ENCODE results near the gene PREP. TPM values are rescaled to one million over a fixed set of nuclear protein-coding genes. Genes with fewer than 3 reads are reported as not detected.

PREP gene
- total and polyA plus RNA-seq, 2 experiments from 2014 or later = 28.7 to 67.6 TPM

DNA sequence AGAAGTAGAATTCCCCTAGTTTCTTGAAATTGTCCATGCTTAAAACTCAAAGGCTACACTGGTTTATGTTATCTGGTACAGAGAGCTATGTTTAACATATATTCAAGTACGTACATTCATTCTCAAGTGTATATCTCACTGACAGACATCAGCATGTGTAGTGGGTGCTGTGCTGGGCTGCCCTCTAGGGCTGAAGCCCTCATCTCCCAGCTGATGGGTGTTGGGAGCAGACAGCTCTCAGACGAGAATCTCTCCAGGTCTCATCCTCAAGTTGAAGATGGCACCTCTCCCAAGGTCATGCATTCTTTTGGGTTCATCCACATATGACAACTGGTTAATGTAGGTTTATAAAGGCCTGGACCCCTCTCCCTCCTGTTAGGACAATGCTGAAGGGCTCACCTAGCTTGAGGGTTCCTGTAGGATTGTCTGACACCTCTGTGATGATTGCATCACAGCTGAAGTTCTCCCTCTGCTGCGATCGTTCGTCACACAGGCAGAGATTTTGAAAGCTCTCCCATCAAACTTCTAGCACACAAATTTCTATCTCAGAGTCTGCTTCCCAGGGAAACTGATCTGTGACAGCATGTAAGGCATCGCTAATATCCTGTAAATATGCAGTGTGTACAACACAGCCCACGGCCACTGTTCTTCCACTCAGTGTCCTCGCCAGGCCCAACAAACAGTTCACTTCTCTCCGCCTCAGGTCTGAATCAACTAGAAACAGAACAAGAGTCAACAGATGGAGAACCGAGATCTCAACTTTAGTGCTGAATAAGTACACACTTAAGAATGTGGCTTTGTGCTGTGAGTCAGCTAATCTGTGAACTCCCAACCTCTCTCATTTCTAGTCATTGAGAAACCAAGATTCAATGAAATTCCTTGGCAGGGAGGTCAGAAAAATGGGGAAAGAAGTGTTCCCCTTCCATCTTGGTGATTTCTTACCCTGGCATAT, 43.2 kb downstream of the PREP start:
- Histone ChIP-seq H3K4me3 (no peak overlapping the region), H3K9me3 (ENCODE audit: low read depth) (no peaks in the 10 kb centered on the region), H3K27me3 (no peaks in the 10 kb centered on the region), H3K4me1 (ENCODE audit: low read depth) (peaks cover 35% of the 10 kb centered on the region), H3K36me3 (no peaks in the 10 kb centered on the region), H3K27ac (peak overlapping the region; percentile 12)
- TF ChIP-seq, protein P1, sequence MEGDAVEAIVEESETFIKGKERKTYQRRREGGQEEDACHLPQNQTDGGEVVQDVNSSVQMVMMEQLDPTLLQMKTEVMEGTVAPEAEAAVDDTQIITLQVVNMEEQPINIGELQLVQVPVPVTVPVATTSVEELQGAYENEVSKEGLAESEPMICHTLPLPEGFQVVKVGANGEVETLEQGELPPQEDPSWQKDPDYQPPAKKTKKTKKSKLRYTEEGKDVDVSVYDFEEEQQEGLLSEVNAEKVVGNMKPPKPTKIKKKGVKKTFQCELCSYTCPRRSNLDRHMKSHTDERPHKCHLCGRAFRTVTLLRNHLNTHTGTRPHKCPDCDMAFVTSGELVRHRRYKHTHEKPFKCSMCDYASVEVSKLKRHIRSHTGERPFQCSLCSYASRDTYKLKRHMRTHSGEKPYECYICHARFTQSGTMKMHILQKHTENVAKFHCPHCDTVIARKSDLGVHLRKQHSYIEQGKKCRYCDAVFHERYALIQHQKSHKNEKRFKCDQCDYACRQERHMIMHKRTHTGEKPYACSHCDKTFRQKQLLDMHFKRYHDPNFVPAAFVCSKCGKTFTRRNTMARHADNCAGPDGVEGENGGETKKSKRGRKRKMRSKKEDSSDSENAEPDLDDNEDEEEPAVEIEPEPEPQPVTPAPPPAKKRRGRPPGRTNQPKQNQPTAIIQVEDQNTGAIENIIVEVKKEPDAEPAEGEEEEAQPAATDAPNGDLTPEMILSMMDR (IDR thresholded peaks at IDR 0.05; ENCODE audit: low read depth, low read length) = no peak
- peak; percentile 43 to 93 for DNase-seq (ENCODE audit: low read depth in 1 of 2, low spot score in 1 of 2)

- no peak overlapping the region for H3K27ac ChIP-seq
- TF ChIP-seq, protein P1 (IDR thresholded peaks at IDR 0.05; ENCODE audit: low read depth, low read length) = no peak
- peaks cover 28% of the 10 kb centered on the region for H3K4me1 ChIP-seq (ENCODE audit: low read depth)
- no peaks in the 10 kb centered on the region for H3K36me3 ChIP-seq
- no peak overlapping the region for H3K4me3 ChIP-seq
- no peak for DNase-seq (ENCODE audit: low read depth in 1 of 2, low spot score in 1 of 2)
- no peaks in the 10 kb centered on the region for H3K9me3 ChIP-seq (ENCODE audit: low read depth)
- H3K27me3 ChIP-seq = no peaks in the 10 kb centered on the region
These were observed 45.7 kb downstream of the PREP start for GRCh38 chr6:105357165-105357564.

DNA sequence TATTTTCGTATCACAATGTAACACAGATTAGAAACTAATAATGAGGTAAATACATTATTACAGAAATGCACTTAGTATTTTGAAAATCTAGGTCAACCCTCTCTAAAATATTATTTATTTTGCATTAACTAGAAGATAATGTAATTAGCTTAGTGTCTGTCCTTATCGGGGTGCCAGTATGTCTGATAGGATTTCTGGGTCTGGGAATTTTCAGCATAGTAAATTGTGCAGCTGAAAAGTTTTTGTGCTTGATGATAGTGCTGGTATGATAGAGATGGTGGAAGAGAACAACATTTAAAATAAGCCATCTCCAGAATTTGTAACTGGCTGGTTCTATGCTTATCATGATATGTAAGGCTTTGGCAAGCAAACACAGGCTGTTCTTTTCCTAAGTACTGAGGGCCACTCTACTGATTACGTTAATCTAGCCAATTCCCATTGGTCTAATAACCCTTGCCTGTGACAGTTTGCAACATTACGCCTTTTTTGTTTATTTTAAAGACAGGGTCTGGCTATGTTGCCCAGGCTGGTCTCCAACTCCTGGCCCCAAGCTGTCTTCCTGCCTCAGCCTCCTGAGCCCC, 50.8 kb downstream of the PREP start:
- no peak overlapping the region for H3K27ac ChIP-seq
- H3K36me3 ChIP-seq = peaks cover 13% of the 10 kb centered on the region
- TF ChIP-seq, protein P1 (IDR thresholded peaks at IDR 0.05; ENCODE audit: low read depth, low read length) = no peak
- H3K4me1 ChIP-seq (ENCODE audit: low read depth) = peaks cover 3% of the 10 kb centered on the region
- H3K9me3 ChIP-seq (ENCODE audit: low read depth) = no peaks in the 10 kb centered on the region
- no peak overlapping the region for H3K4me3 ChIP-seq
- no peak for DNase-seq (ENCODE audit: low read depth in 1 of 2, low spot score in 1 of 2)
- H3K27me3 ChIP-seq = no peaks in the 10 kb centered on the region

GRCh38 chr6:105348897-105349296, 54.0 kb downstream of the PREP start:
- TF ChIP-seq, protein P1 (IDR thresholded peaks at IDR 0.05; ENCODE audit: low read depth, low read length) = no peak
- H3K27ac ChIP-seq = no peak overlapping the region

GRCh38 chr6:105346052-105346451, 56.8 kb downstream of the PREP start:
- peak overlapping the region; percentile 78 for H3K27ac ChIP-seq
- TF ChIP-seq, protein P1 (IDR thresholded peaks at IDR 0.05; ENCODE audit: low read depth, low read length) = no peak
- DNase-seq (ENCODE audit: low read depth in 1 of 2, low spot score in 1 of 2) = peak; percentile 70 to 91

More at GRCh38 chr6:105348897-105349296, 54.0 kb downstream of the PREP start:
- no peaks in the 10 kb centered on the region for H3K9me3 ChIP-seq (ENCODE audit: low read depth)
- H3K4me3 ChIP-seq = no peak overlapping the region
- peaks cover 18% of the 10 kb centered on the region for H3K4me1 ChIP-seq (ENCODE audit: low read depth)
- H3K36me3 ChIP-seq = peaks cover 13% of the 10 kb centered on the region
- DNase-seq (ENCODE audit: low read depth in 1 of 2, low spot score in 1 of 2) = no peak
- H3K27me3 ChIP-seq = no peaks in the 10 kb centered on the region

More at GRCh38 chr6:105346052-105346451, 56.8 kb downstream of the PREP start:
- H3K4me1 ChIP-seq (ENCODE audit: low read depth) = peaks cover 18% of the 10 kb centered on the region
- H3K9me3 ChIP-seq (ENCODE audit: low read depth) = no peaks in the 10 kb centered on the region
- H3K36me3 ChIP-seq = peaks cover 8% of the 10 kb centered on the region
- no peak overlapping the region for H3K4me3 ChIP-seq
- no peaks in the 10 kb centered on the region for H3K27me3 ChIP-seq

Data from cardiac muscle cell (in vitro differentiated cells and primary cell).